ENCODE data around the gene SH3RF3.

SH3RF3 gene

GRCh38 chr2:109318150-109318948, 189.3 kb downstream of the SH3RF3 start:
- peak; percentile 25 to 70 for DNase-seq

GRCh38 chr2:109318949-109319342, 189.9 kb downstream of the SH3RF3 start:
- DNase-seq = no peak

- no peak for DNase-seq
Observed at GRCh38 chr2:109320195-109320922, 191.4 kb downstream of the SH3RF3 start.

DNA sequence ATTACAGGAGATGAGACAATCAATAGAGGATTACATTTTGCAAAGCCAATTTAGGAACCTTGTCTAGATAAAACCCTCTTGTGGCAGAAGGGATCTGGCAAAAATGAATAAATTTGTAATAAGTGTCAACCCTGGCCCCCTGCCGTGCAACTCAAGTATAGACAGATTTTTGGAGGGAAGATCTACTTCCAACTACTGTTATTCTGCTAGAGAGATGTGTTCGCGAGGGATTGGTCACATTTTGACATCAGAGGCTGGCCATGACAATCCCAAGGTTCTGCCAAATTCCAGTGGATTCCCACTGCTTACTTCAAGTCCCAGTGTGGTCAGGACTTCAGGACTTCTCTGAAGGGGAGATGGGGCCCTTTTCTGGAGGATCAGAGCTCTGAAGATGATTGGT, 192.6 kb downstream of the SH3RF3 start:
- DNase-seq = no peak

GRCh38 chr2:109322111-109322510, 193.1 kb downstream of the SH3RF3 start:
- peak in 1 of 2 experiments; percentile 15 for DNase-seq

- no peak for DNase-seq
Observed at GRCh38 chr2:109322641-109323040, 193.6 kb downstream of the SH3RF3 start.

- peak in 1 of 2 experiments; percentile 39 for DNase-seq
Observed at GRCh38 chr2:109324861-109325260, 195.9 kb downstream of the SH3RF3 start.

GRCh38 chr2:109325570-109325969, 196.6 kb downstream of the SH3RF3 start:
- no peak for DNase-seq

DNA sequence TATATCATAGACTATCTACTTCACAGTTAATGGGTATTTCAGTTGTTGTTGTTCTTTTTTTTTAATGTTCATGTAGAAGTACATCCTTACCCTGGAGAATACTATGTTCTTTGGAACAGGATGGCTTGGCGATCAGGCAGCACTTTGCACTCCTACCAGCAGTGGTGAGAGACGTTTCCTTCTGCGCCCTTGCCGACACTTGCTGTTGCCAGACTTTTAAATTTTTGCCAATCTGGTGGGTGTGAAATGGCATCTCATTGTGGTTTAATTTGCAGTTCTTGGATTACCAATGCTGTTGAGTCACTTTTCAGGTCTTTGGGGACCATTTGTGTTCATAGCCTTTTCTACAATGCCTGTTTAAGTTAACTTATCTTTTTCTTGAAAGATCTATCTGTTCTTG, 197.3 kb downstream of the SH3RF3 start:
- no peak for DNase-seq

- DNase-seq = no peak
Observed at GRCh38 chr2:109330056-109330455, 201.1 kb downstream of the SH3RF3 start.

- DNase-seq = peak; percentile 64 to 86
Observed at GRCh38 chr2:109331081-109331480, 202.1 kb downstream of the SH3RF3 start.

DNA sequence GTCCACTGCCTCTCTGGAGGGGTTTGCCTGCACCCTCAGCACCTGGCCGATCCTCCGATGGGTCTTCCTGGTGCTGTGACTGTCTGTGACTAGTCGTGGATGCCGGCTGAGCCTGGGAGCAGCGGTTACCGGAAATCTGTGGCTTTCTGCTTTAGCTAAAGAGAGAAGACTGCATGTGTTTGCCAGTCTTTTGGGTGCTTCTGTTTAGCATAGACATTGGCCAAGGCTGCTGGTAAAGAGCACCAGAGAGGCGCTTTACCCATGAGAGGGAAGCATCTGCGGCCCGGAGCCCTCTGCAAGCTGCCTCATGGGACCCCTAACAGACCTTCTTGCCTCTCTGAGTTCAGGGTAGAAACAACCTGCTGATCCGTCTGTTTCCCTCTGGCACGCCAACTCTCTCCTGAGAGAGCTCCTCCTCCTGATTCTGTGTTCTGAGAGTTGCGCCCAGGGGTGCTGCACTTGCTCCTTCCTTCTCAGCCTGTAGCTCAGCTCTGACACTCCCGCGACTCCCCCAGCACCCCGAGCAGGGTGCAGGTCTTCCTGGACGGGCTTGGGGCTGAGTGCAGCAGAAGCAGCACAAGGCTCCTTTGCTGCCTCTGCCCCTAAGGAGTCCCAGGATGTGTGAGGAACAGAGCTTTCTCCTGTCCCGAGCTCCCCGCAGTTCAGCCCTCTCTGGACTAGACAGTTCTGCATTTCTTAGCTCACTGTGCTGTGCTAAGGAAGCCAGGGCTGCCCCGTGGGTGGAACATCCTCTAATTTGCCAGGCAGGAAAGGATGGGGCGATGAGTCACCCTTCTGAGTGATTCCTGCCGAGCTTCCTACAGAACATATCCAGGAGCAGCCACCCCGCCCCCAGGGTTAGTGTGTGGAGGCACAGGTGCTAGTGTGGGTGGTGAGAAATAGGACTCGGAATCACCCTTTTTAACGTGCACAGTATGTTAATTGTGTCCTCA, 203.2 kb downstream of the SH3RF3 start:
- DNase-seq = peak in 1 of 2 experiments; percentile 52

DNA sequence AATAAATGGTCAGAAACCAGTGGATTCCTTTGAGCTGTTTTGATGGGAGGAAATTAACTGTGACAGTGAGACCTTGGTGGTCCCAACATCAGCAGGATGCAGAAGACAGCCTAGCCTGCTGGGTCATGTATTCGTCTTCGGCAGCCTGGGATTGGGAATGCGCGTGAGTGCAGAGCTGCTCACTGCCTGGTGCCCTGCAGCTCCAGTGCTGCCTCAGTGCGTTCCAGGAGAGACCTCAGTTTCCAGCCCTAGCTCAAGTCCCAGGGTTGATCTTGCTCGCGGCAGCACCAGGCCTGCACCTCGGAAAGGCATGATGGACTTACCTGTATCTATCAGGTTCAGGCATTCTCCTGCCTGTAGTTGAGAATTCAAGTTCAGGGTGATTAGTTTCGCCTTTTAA, 203.9 kb downstream of the SH3RF3 start:
- no peak for DNase-seq

DNA sequence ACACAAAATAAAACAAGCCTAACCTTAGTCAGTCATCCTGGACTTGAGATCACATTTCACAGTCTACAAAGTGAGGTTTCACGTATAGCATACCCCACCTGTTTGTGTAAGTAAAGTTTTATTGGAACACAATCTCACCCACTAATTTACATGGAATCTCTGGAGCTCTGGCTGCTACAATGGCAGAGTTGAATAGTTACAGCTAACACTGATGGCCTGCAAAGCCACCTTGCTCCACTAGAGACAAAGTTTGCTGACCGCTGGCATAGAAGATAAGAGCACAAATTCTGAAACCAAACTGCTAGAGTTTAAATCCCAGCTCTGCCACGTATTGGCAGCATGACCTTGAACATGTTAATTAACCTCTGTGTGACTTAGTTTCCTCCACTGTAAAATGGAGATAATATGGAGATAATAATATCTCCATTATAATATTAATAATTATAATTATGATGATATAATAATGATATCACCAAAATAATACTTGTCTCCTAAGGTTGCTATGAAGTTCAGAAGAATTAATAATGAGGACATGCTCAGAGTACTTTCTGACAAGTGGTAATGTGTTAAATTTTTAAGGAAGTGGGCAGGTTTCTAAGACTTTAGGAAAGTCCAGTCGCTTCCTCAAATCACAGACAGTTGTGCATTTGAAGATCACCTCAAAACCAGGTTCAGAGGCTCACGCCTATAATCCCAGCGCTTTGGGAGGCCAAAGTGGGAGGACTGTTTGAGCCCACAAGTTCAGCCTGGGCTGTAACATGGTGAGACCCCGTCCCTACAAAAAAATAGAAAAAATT, 204.6 kb downstream of the SH3RF3 start:
- no peak for DNase-seq

GRCh38 chr2:109335631-109336176, 206.7 kb downstream of the SH3RF3 start:
- no peak for DNase-seq

- no peak for DNase-seq
Observed at GRCh38 chr2:109336296-109336695, 207.3 kb downstream of the SH3RF3 start.

DNA sequence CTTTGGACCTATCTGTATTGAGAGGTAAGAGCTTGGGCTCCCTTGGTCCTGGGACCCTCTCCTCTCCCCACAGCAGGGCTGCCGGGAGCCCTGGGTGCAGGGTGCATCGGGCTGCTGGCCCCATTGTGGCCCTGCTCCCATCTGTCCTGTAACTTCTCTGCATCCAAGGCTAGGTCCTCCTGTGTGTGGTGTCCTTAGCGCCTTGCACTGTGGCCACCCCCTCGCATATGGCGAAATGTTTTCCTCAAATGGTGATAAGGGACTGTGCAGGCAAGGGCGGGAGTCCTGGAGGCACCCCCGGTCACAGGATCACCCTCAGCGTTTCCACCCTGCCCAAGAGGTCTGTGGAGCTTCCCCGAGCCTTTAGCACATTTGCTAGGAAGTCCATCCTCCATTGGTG, 208.2 kb downstream of the SH3RF3 start:
- DNase-seq = no peak

DNA sequence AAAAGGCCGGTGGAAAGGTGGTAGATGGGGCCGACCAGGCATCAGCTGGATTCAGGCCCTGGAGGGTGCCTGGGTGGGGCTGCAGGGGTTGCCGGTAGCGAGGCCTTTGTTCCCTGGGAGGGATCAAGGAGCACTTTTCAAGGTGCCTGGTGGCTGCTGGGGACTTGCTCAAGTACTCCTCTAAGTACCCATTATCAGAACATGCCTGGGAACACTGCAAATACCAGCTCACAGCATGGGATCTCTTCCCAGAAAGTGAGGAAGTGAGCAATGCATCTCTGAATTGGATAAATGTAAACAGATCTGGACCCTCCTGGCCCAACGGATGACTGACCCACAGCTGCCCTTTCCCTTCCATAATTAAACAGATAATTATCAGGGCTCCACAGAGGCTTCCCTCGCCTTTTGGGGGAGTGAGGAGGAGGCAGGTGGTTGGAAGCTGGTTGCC, 210.5 kb downstream of the SH3RF3 start:
- DNase-seq = no peak

GRCh38 chr2:109340381-109340780, 211.4 kb downstream of the SH3RF3 start:
- DNase-seq = no peak

DNA sequence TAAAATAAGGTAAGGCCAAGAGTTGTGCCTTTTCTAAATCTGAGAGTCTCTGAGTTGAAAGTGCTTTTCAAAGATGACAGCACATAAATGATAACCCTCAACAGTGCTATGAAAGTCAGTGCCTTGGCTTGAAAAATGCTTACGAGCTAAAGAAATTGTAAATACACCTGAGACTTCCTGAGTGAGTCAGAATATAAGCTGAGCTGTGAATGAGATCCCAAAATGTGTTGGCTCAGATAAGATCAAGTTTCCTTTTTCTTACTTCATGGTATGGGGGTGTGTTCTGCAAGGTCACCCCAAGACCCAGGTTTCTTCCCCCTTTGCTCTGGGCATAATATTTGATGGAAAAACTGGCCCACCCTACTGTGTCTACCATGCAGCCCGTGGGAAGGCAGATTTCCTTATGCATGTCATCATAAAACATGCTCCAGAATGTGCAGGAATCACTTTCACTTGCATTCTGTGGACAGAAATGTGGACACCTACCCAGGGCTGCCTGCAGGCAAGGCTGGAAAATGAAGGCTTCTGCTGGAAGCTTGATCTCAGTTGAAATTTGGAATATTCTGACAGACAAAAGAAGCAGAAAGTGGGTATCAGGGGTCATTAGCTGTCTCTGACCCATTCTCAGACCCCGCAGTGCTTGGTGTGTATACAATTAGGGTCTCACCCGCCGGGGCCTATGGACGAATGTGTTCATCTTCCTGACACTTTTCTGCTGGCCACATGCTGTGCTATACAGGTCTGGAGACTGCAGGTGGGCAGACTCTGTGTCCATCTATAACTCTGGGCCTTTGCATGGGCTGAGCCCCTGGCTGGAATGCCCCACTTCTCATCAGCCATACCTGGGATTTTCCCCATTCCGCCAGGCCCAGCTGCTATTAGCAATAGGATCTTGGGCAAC, 212.6 kb downstream of the SH3RF3 start:
- no peak for DNase-seq

Measured in NCI-H446 (cell line).